HEK293T (cell line): ENCODE results near the gene THSD7B.

Source experiments
- ARNT ChIP-seq: fragments of 450-650 bp; IDR thresholded peaks from 2 replicates; pipeline ENCODE4 v1.6.1; 2017; ENCODE audit warnings: mild to moderate bottlenecking
- BHLHE40 ChIP-seq: fragments of 450-650 bp; IDR thresholded peaks from 2 replicates; pipeline ENCODE4 v1.6.1; 2016; ENCODE audit warnings: mild to moderate bottlenecking, moderate library complexity, borderline replicate concordance
- CTBP1 ChIP-seq: fragments of 450-650 bp; IDR thresholded peaks from 2 replicates; pipeline ENCODE4 v1.6.1; 2016; ENCODE audit warnings: borderline replicate concordance
- ELF4 ChIP-seq: fragments of 450-650 bp; IDR thresholded peaks from 2 replicates; pipeline ENCODE4 v1.6.1; 2017; ENCODE audit warnings: antibody characterized with exemption
- FOXA1 ChIP-seq: fragments of 450-650 bp; IDR thresholded peaks from 2 replicates; pipeline ENCODE4 v1.6.1; 2016; ENCODE audit warnings: mild to moderate bottlenecking
- FOXK2 ChIP-seq: fragments of 450-650 bp; IDR thresholded peaks from 2 replicates; pipeline ENCODE4 v1.6.1; 2016; ENCODE audit warnings: mild to moderate bottlenecking
- FOXM1 ChIP-seq: fragments of 450-650 bp; IDR thresholded peaks from 2 replicates; pipeline ENCODE4 v1.6.1; 2017; ENCODE audit warnings: mild to moderate bottlenecking, borderline replicate concordance
- HDGF ChIP-seq: fragments of 450-650 bp; IDR thresholded peaks from 2 replicates; pipeline ENCODE4 v1.6.1; 2017; ENCODE audit warnings: antibody characterized with exemption, borderline replicate concordance
- L3MBTL2 ChIP-seq: fragments of 450-650 bp; conservative IDR thresholded peaks from 2 replicates; pipeline ENCODE4 v1.6.1; 2016; ENCODE audit warnings: mild to moderate bottlenecking
- SP1 ChIP-seq: fragments of 450-650 bp; IDR thresholded peaks from 2 replicates; pipeline ENCODE4 v1.6.1; 2017
- TARDBP ChIP-seq: fragments of 450-650 bp; IDR thresholded peaks from 2 replicates; pipeline ENCODE4 v1.6.1; 2016
- ZNF384 ChIP-seq: fragments of 450-650 bp; IDR thresholded peaks from 2 replicates; pipeline ENCODE4 v1.6.1; 2016

DNA sequence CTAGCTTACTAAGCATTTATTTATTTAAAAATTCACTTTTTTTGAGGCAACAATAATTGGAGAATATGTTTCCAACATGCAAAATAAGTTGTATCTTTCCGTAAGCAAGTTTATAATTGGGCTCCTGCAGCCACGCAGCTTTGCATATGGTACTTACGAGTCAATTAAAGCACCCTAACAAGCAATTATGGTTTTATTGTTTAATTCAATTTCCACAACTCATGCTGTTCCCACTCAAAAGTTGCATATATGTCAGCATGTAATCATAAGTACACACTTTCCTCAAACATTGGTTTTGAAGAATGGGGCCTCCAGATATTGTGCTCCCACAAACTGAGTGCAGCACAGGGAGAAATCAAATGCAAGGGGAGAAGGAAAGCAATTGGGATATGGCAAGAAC lies 613.8 kb downstream of the THSD7B start:
- TF ChIP-seq SP1 (no peak), ARNT (no peak), ZNF384 (no peak), FOXA1 (no peak), FOXK2 (no peak), FOXM1 (no peak), HDGF (no peak), ELF4 (no peak), BHLHE40 (no peak), TARDBP (no peak), L3MBTL2 (no peak), CTBP1 (no peak)
